Neural progenitor cell (in vitro differentiated cells): ENCODE data around the gene METTL1. TPM values are rescaled to one million over a fixed set of nuclear protein-coding genes. Genes with fewer than 3 reads are reported as not detected.

Experiments
- DNase-seq: peaks from one replicate; pipeline ENCODE4 v3.0.0-alpha.2; 2016; ENCODE audit warnings: low spot score
- H2AFZ ChIP-seq: fragments of 200-600 bp; sonication (generic); replicated peaks from 2 replicates; pipeline ENCODE4 v1.6.1; 2016; ENCODE audit warnings: antibody characterized with exemption
- H3F3A ChIP-seq: fragments of 200-600 bp; sonication (generic); 2 replicates; pipeline ENCODE4 v1.6.1; 2016; ENCODE audit warnings: antibody characterized with exemption, low read depth
- H3K27ac ChIP-seq: fragments of 200-600 bp; sonication (generic); 2 replicates; pipeline ENCODE4 v1.5.1; 2016; ENCODE audit warnings: mild to moderate bottlenecking
- H3K27me3 ChIP-seq: fragments of 200-600 bp; sonication (generic); 2 replicates; pipeline ENCODE4 v1.6.1; 2016; ENCODE audit warnings: mild to moderate bottlenecking, moderate library complexity
- H3K36me3 ChIP-seq: fragments of 200-600 bp; sonication (generic); 2 replicates; pipeline ENCODE4 v1.5.1; 2016
- H3K4me1 ChIP-seq: fragments of 200-600 bp; sonication (generic); 2 replicates; pipeline ENCODE4 v1.6.1; 2016; ENCODE audit warnings: mixed run types
- H3K4me2 ChIP-seq: fragments of 200-600 bp; sonication (generic); 2 replicates; pipeline ENCODE4 v1.6.1; 2016
- H3K4me3 ChIP-seq: fragments of 200-600 bp; sonication (generic); 2 replicates; pipeline ENCODE4 v1.5.1; 2016
- H3K79me2 ChIP-seq: fragments of 200-600 bp; sonication (generic); 2 replicates; pipeline ENCODE4 v1.6.1; 2016; ENCODE audit warnings: low read depth
- H3K9ac ChIP-seq: fragments of 200-600 bp; sonication (generic); 2 replicates; pipeline ENCODE4 v1.6.1; 2016
- H3K9me3 ChIP-seq: fragments of 200-600 bp; sonication (generic); 2 replicates; pipeline ENCODE4 v1.5.1; 2016; ENCODE audit warnings: low read depth
- H4K20me1 ChIP-seq: fragments of 200-600 bp; sonication (generic); 2 replicates; pipeline ENCODE4 v1.6.1; 2016; ENCODE audit warnings: low read depth
- H3K27ac Mint-ChIP-seq: 3 replicates; pipeline ENCODE4 v1.8.0; 2021; ENCODE audit warnings: mixed read lengths
- H3K27me3 Mint-ChIP-seq: 2 replicates; pipeline ENCODE4 v1.8.0; 2022; ENCODE audit warnings: low read depth, mild to moderate bottlenecking, inconsistent platforms, moderate library complexity, mixed read lengths; ENCODE audit not compliant: insufficient read depth
- H3K36me3 Mint-ChIP-seq: 3 replicates; pipeline ENCODE4 v1.8.0; 2021; ENCODE audit warnings: mixed read lengths
- H3K4me1 Mint-ChIP-seq: 3 replicates; pipeline ENCODE4 v1.8.0; 2021; ENCODE audit warnings: mixed read lengths
- H3K4me3 Mint-ChIP-seq: 3 replicates; pipeline ENCODE4 v1.8.0; 2021; ENCODE audit warnings: mild to moderate bottlenecking, moderate library complexity, mixed read lengths
- H3K9me3 Mint-ChIP-seq: 3 replicates; pipeline ENCODE4 v1.8.0; 2020; ENCODE audit warnings: mixed read lengths
- CTCF ChIP-seq: fragments of 200-600 bp; sonication (generic); IDR thresholded peaks from 2 replicates; pipeline ENCODE4 v1.5.1; 2017; ENCODE audit warnings: antibody characterized with exemption, mild to moderate bottlenecking
- EZH2 ChIP-seq: fragments of 200-600 bp; sonication (generic); IDR thresholded peaks from 2 replicates; pipeline ENCODE4 v1.6.1; 2017; ENCODE audit warnings: antibody characterized with exemption, mild to moderate bottlenecking, moderate library complexity
- EZH2phosphoT487 ChIP-seq: fragments of 200-600 bp; sonication (generic); IDR thresholded peaks from 2 replicates; pipeline ENCODE4 v1.6.1; 2017; ENCODE audit warnings: antibody characterized with exemption
- total RNA-seq: library from RNA; depleted of rRNA; stranded (reverse); fragments of >200 nt; gene quantifications from 2 replicates; pipeline ENCODE4 v1.2.3, GENCODE V29; 2015; ENCODE audit warnings: low replicate concordance

METTL1 gene
- total RNA-seq, 1 donor from 2014 or later, result 5.6 TPM

DNA sequence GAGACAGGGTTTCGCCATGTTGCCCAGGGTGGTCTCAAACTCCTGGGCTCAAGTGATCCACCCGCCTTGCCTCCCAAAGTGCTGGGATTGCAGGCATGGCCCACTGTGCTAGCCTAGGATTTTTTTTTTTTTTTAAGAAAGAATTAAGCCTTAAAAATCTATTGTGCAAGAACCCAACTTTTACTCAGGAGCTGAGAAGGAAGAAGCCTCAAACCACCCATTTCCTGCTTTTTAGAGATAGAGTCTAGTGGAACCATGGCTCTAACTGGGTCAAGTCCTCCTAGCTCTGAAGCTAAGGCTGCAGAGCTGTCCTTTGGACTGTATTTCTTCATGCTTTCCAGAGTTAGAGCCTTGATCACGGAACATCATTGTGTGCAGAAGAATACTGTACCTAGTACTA lies 9.3 kb upstream of the METTL1 start:
- Histone ChIP-seq H4K20me1 (no peaks in the 10 kb centered on the region), H3K36me3 (no peaks in the 10 kb centered on the region), H3K27me3 (no peaks in the 10 kb centered on the region), H2AFZ (no peak overlapping the region), H3K4me2 (no peak overlapping the region), H3F3A (peaks cover 19% of the 10 kb centered on the region), H3K9ac (no peak overlapping the region), H3K4me1 (no peaks in the 10 kb centered on the region), H3K79me2 (peaks cover 20% of the 10 kb centered on the region), H3K27ac (no peak overlapping the region), H3K9me3 (no peaks in the 10 kb centered on the region), H3K4me3 (no peak overlapping the region)
- TF ChIP-seq EZH2phosphoT487 (no peak), CTCF (no peak), EZH2 (no peak)
- no peak overlapping the region for H3K4me3 Mint-ChIP-seq
- H3K4me1 Mint-ChIP-seq, result peaks cover 11% of the 10 kb centered on the region
- H3K27me3 Mint-ChIP-seq, result peaks cover 5% of the 10 kb centered on the region
- H3K27ac Mint-ChIP-seq, result no peak overlapping the region
- peaks cover 5% of the 10 kb centered on the region for H3K36me3 Mint-ChIP-seq
- DNase-seq, result no peak
- no peaks in the 10 kb centered on the region for H3K9me3 Mint-ChIP-seq

DNA sequence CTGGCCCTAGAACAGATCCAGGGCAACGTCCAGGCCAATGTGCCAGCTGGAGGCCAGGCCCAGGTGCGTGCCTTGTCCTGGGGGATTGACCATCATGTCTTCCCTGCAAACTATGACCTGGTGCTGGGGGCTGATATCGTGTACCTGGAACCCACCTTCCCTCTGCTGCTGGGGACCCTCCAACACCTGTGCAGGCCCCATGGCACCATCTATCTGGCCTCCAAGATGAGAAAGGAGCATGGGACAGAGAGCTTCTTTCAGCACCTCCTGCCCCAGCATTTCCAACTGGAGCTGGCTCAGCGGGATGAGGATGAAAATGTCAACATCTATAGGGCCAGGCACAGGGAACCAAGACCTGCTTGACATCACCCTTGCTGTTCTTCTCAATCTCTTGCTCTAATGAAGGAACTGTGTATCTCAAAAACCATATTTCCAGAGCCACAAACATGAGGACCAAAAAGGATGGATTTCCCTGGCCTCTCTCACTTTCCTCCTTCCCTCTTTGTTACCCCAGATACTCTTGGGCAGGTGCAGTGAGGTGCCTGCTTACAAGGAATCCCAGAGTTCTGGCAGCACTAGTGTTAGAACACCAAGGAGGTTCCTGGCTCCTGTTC lies 8.5 kb upstream of the METTL1 start:
- H3K36me3 Mint-ChIP-seq, result peaks cover 4% of the 10 kb centered on the region
- TF ChIP-seq EZH2, result no peak
- no peak for TF ChIP-seq CTCF
- TF ChIP-seq EZH2phosphoT487, result no peak
- peaks cover 5% of the 10 kb centered on the region for H3K27me3 Mint-ChIP-seq
- H3K4me3 Mint-ChIP-seq, result no peak overlapping the region
- no peaks in the 10 kb centered on the region for H3K9me3 ChIP-seq
- H2AFZ ChIP-seq, result no peak overlapping the region
- H3K9me3 Mint-ChIP-seq, result no peaks in the 10 kb centered on the region
- H3K79me2 ChIP-seq, result peaks cover 20% of the 10 kb centered on the region
- H3K27me3 ChIP-seq, result no peaks in the 10 kb centered on the region
- no peak overlapping the region for H3K27ac Mint-ChIP-seq
- H3F3A ChIP-seq, result peaks cover 19% of the 10 kb centered on the region
- no peak overlapping the region for H3K4me3 ChIP-seq
- DNase-seq, result no peak
- no peaks in the 10 kb centered on the region for H3K36me3 ChIP-seq
- no peak overlapping the region for H3K9ac ChIP-seq
- H3K4me1 ChIP-seq, result no peaks in the 10 kb centered on the region
- no peak overlapping the region for H3K4me2 ChIP-seq
- no peak overlapping the region for H3K27ac ChIP-seq
- no peaks in the 10 kb centered on the region for H4K20me1 ChIP-seq
- peaks cover 11% of the 10 kb centered on the region for H3K4me1 Mint-ChIP-seq

- Histone ChIP-seq H3K4me3 (no peak overlapping the region), H3K9me3 (no peaks in the 10 kb centered on the region), H3K4me1 (no peaks in the 10 kb centered on the region), H3K27ac (no peak overlapping the region), H4K20me1 (no peaks in the 10 kb centered on the region), H3F3A (peaks cover 19% of the 10 kb centered on the region), H3K36me3 (no peaks in the 10 kb centered on the region), H3K79me2 (peaks cover 20% of the 10 kb centered on the region), H3K4me2 (no peak overlapping the region), H2AFZ (no peak overlapping the region), H3K9ac (no peak overlapping the region), H3K27me3 (no peaks in the 10 kb centered on the region)
- DNase-seq, result no peak
- Mint-ChIP-seq H3K36me3 (peaks cover 4% of the 10 kb centered on the region), H3K27me3 (peaks cover 5% of the 10 kb centered on the region), H3K27ac (no peak overlapping the region), H3K9me3 (no peaks in the 10 kb centered on the region), H3K4me3 (no peak overlapping the region), H3K4me1 (peaks cover 11% of the 10 kb centered on the region)
- no peak for TF ChIP-seq EZH2phosphoT487
- no peak for TF ChIP-seq EZH2
- TF ChIP-seq CTCF, result no peak
Observed at GRCh38 chr12:57779736-57780135, 7.8 kb upstream of the METTL1 start.
